OCI-LY3 (cell line): ENCODE results near the gene XBP1.
"Not testable (repeated sequence)": the region's sequence is repeated elsewhere in the genome, so short reads cannot be mapped to it uniquely, and the experiment has no call there.

Experiments used
- H2AFZ ChIP-seq: fragments of 200-600, 300-600 bp; shearing (Covaris generic); 2 replicates; pipeline ENCODE4 v1.6.0; 2014; ENCODE audit warnings: antibody characterized with exemption, low read depth, low read length
- H3K27ac ChIP-seq: fragments of 200-600, 300-600 bp; sonication (generic); 2 replicates; pipeline ENCODE4 v1.5.1; 2014; ENCODE audit warnings: mild to moderate bottlenecking, low read length, moderate library complexity, mixed read lengths
- H3K27me3 ChIP-seq: fragments of 200-600, 300-600 bp; sonication (generic); 2 replicates; pipeline ENCODE4 v1.6.1; 2014; ENCODE audit warnings: low read depth, low read length, mixed read lengths
- H3K36me3 ChIP-seq: fragments of 200-600, 300-600 bp; sonication (generic); replicated peaks from 2 replicates; pipeline ENCODE3; 2014; ENCODE audit warnings: low read depth, low read length, mixed read lengths
- H3K4me1 ChIP-seq: fragments of 300-600, 200-600 bp; sonication (generic); 2 replicates; pipeline ENCODE4 v1.6.1; 2014; ENCODE audit warnings: low read length, mixed read lengths
- H3K4me2 ChIP-seq: fragments of 200-600, 300-600 bp; sonication (generic); 2 replicates; pipeline ENCODE4 v1.6.1; 2014; ENCODE audit warnings: low read length, mixed read lengths
- H3K4me3 ChIP-seq: fragments of 300-600, 200-600 bp; sonication (generic); 2 replicates; pipeline ENCODE4 v1.5.1; 2014; ENCODE audit warnings: antibody characterized with exemption, mild to moderate bottlenecking, low read length, moderate library complexity
- H3K79me2 ChIP-seq: fragments of 300-600, 200-600 bp; shearing (Covaris generic); 2 replicates; pipeline ENCODE4 v1.6.1; 2014; ENCODE audit warnings: mild to moderate bottlenecking, low read length, mixed read lengths
- H3K9ac ChIP-seq: fragments of 300-600, 200-600 bp; shearing (Covaris generic); 2 replicates; pipeline ENCODE4 v1.6.0; 2014; ENCODE audit warnings: mild to moderate bottlenecking, low read length, moderate library complexity
- H3K9me3 ChIP-seq: fragments of 200-600, 300-600 bp; shearing (Covaris generic); 2 replicates; pipeline ENCODE4 v1.6.1; 2014; ENCODE audit warnings: low read length, mixed read lengths; ENCODE audit not compliant: insufficient read depth
- H4K20me1 ChIP-seq: fragments of 200-600, 300-600 bp; sonication (generic); 2 replicates; pipeline ENCODE4 v1.6.1; 2016; ENCODE audit warnings: low read length, mixed read lengths; ENCODE audit not compliant: insufficient read depth
- EZH2phosphoT487 ChIP-seq: fragments of 200-600 bp; shearing (Covaris generic); IDR thresholded peaks from 2 replicates; pipeline ENCODE4 v1.6.1; 2018; ENCODE audit warnings: antibody characterized with exemption, mixed run types, low read depth
- TF ChIP-seq, protein P1 (sequence below): fragments of 200-600, 300-600 bp; sonication (generic); IDR thresholded peaks from 2 replicates; pipeline ENCODE4 v1.5.1; 2014; ENCODE audit warnings: antibody characterized with exemption, low read length, low read depth

The XBP1 gene

DNA sequence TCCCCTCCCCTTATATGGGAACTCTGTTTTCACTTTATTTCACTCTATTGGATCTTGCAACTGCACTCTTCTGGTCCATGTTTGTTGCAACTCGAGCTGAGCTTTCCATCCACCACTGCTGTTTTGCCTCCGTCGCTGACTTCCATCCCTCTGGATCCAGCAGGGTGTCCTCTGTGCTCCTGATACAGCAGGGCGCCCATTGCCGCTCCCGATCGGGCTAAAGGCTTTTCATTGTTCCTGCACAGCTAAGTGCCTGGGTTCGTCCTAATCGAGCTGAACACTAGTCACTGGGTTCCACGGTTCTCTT, 39.0 kb downstream of the XBP1 start:
- Histone ChIP-seq H3K4me2 (no peak overlapping the region), H3K36me3 (no peaks in the 10 kb centered on the region), H2AFZ (no peak overlapping the region), H3K27me3 (no peaks in the 10 kb centered on the region), H3K9ac (no peak overlapping the region), H4K20me1 (no peaks in the 10 kb centered on the region), H3K79me2 (no peaks in the 10 kb centered on the region), H3K9me3 (no peaks in the 10 kb centered on the region), H3K4me1 (peaks cover 16% of the 10 kb centered on the region), H3K4me3 (no peak overlapping the region), H3K27ac (no peak overlapping the region)
- TF ChIP-seq, protein P1, sequence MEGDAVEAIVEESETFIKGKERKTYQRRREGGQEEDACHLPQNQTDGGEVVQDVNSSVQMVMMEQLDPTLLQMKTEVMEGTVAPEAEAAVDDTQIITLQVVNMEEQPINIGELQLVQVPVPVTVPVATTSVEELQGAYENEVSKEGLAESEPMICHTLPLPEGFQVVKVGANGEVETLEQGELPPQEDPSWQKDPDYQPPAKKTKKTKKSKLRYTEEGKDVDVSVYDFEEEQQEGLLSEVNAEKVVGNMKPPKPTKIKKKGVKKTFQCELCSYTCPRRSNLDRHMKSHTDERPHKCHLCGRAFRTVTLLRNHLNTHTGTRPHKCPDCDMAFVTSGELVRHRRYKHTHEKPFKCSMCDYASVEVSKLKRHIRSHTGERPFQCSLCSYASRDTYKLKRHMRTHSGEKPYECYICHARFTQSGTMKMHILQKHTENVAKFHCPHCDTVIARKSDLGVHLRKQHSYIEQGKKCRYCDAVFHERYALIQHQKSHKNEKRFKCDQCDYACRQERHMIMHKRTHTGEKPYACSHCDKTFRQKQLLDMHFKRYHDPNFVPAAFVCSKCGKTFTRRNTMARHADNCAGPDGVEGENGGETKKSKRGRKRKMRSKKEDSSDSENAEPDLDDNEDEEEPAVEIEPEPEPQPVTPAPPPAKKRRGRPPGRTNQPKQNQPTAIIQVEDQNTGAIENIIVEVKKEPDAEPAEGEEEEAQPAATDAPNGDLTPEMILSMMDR = no peak
- TF ChIP-seq EZH2phosphoT487 = no peak

DNA sequence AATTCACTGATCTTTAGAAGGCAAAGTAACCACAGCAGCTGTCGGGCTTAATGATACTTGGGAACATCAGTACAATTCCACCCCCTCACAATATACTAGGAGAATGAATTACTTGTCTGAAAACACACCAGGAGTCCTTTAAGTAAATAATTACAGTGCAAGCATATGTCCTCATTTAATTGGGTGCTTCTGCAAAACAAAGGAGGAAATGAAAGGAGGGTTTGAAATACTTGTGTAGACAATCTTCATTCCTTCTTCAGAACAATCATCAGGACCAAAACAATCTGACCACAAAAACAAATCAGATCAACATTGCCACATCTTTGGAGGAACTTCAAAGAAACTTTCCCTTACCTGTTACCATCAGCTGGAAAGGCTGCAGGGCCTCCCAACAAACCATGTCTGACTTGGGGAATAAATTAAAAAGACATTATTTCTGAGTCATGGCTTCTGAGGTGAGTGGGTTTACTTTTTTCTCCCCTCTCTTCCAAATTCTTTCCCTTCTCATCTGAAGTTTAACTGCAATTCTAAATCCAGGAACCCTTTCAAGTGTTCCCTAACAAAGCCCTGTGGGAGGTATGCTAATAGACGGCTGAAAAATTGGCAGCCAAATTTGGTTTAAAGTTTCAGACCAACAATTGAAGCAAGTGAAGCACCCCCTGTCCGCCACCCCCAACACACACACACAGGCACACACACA, 40.4 kb downstream of the XBP1 start:
- Histone ChIP-seq H3K4me2 (peak overlapping the region; percentile 89), H3K9ac (peak overlapping the region; percentile 84), H3K79me2 (no peaks in the 10 kb centered on the region), H3K4me3 (peak overlapping the region; percentile 76), H3K9me3 (no peaks in the 10 kb centered on the region), H3K27me3 (no peaks in the 10 kb centered on the region), H4K20me1 (no peaks in the 10 kb centered on the region), H3K27ac (peak overlapping the region; percentile 81), H3K36me3 (no peaks in the 10 kb centered on the region), H2AFZ (peak overlapping the region; percentile 94), H3K4me1 (peaks cover 16% of the 10 kb centered on the region)
- TF ChIP-seq, protein P1 = no peak

DNA sequence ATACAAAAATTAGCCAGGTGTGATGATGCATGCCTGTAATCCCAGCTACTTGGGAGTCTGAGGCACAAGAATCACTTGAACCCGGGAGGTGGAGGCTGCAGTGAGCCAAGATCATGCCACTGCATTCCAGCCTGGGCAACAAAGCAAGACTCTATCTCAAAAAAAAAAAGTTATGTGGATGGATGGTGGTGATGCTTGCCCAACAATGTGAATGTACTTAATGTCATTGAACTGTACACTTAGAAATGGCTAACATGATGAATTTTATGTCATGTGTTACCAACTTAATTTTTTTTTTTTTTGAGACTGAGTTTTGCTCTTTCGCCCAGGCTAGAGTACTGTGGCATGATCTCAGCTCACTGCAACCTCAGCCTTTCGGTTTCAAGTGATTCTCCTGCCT, 45.9 kb downstream of the XBP1 start:
- not testable (repeated sequence) for H3K4me1 ChIP-seq, H3K9me3 ChIP-seq, H3K79me2 ChIP-seq, H3K27me3 ChIP-seq, H4K20me1 ChIP-seq, H3K4me2 ChIP-seq, H2AFZ ChIP-seq, H3K9ac ChIP-seq, H3K36me3 ChIP-seq, H3K4me3 ChIP-seq, H3K27ac ChIP-seq

DNA sequence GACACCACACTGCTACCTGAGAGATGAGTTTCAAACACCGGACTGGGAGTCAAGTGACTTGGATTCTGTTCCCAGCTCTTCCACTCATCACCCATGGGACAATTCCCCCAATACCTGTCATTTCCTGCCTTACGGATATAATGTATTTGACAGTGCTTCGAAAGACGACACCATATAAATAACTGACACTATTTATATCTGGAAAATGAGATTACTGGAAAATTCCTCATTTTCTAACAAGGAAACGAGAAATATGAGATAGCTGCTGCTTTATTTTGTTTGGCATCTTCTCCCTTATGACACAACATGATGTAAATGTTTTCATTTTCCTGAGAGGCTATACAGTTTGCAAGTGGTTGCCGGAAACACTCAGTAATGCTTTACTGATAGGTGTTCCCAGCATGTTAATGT, 49.9 kb downstream of the XBP1 start:
- Histone ChIP-seq H3K4me2 (no peak overlapping the region), H3K27ac (no peak overlapping the region), H3K36me3 (peaks cover 34% of the 10 kb centered on the region), H3K9me3 (no peaks in the 10 kb centered on the region), H3K9ac (no peak overlapping the region), H3K4me1 (no peaks in the 10 kb centered on the region), H3K27me3 (no peaks in the 10 kb centered on the region), H4K20me1 (no peaks in the 10 kb centered on the region), H3K79me2 (no peaks in the 10 kb centered on the region), H2AFZ (no peak overlapping the region), H3K4me3 (no peak overlapping the region)
- TF ChIP-seq, protein P1 = no peak
